DMS79 (cell line): ENCODE measurements around the gene SLC1A2.

ENCODE experiments used
- DNase-seq: peaks from one replicate; lab custom pipeline; 2025; lab: John Stamatoyannopoulos, UW

SLC1A2 gene

DNA sequence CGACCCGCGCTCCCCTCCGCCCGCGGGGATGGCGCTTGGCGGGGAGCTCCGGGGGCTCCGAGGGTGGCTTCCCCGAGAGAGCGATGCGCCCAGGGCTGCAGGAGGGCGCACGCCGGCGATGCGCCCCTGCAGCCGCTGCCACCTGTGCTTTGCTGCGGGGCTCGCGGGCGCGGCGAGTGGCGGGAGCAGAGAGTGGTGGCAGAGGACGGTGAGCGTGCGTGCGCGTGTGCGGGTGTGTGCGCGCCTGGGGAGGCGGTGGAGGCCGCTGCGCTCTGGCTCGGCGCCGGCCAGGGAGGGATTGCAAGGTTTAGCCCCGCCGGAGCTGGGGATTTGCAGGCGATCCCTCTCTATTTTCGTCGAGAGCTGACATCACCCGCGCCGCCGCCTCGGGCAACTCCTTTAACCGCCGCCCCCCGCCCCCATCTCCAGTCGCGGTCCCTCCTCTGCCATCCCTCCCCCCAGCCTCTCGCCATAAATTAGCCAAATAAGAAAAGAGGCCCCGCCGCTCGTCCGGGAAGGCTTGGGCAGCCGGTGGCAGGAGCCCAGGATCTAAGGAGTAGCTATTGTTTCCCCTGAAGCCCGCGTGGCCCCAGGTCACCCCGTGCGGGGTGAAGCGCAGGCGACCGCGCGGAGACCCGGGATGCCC is at the start of gene SLC1A2:
Gene SLC1A2, minus strand, starts transcription at position 375 of the 646 bp plus-strand sequence. CDS start 592 bp downstream, outside the sequence.
- DNase-seq: peak; percentile 31

DNA sequence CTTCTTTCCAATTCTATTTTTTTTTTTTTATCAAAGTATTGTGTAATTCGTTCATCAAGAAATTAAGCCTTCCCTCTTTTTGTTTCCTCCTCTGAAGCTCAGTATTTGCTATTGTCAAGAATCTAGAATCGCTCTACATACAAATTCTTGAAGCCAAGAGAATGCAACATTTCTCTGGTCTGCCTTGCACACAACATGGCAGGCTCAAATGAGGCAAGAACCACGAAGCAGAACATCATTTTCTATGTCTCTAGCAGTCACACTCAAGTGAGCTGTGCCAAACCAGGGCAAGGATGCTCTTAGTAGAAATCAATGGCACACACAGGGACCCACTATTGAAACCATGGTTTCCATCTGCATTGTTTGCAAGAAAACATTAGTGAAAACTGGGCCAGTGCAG is 46.7 kb upstream of the SLC1A2 start:
- DNase-seq: no peak

DNA sequence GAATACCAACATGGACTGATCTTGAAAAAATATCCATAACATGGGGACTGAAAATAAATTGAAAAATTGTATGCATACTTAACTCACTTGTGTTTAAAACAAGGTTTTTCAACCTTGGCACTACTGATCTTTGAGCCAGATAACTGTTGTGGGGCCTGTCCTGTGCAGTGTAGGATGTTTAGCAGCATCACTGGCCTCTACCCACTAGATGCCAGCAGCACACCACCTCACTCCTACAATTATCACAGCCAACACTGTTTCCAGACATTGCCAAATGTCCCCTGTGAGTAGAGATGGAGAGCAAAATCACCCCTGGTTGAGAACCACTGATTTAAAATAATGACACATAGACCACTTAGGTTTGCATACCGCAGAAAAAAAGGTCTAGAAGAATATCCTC is 45.0 kb upstream of the SLC1A2 start:
- no peak for DNase-seq

DNA sequence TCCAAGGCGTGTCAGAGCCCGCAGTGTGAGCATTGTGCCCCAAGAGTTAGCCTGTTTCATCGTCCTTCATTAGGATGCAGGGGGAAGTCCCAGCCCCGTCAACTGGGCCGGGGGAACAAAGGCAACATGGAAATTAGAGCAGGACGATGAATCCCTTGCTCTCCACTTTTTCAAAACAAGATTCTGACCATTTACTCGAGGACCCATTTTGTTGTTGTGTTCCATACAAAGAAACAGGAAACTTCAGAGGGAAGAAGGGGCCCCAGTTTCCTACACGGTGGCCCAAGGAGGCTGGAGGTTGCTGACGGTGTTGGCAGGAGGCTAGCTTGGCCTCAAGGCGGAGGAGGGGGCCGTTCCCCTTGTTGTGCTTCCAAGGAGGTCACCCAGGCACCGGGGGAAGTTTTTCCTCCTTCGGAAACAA is 44.0 kb upstream of the SLC1A2 start:
- no peak for DNase-seq

DNA sequence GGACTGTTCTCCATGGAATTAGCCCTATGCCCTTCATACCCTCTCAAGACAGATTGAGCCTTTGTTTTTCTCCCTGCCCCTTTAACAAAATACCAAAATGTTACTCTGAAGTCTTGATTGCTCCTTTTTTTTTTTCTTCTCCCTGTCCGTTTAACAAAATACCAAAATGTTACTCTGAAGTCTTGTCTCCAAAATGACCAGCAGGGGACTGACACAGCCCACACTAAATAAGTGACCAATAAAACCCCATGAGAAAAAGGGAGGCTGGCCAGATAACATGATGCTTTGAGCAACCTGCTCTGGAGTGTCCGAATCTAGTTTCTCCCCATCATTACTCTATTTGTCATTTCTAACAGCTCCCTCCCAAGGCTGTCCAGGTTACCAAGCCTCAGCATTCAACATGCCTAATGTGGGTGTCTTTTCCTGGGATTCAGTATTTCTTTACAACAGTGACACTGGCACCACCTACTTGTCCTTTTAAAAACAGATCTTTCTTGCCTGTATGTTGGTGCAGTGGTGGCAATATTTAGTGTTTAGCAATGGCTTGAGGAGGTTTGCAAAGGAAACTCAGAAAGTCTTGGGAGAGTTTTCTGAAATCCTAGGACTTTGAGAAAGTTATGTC is 42.7 kb upstream of the SLC1A2 start:
- DNase-seq: no peak

DNA sequence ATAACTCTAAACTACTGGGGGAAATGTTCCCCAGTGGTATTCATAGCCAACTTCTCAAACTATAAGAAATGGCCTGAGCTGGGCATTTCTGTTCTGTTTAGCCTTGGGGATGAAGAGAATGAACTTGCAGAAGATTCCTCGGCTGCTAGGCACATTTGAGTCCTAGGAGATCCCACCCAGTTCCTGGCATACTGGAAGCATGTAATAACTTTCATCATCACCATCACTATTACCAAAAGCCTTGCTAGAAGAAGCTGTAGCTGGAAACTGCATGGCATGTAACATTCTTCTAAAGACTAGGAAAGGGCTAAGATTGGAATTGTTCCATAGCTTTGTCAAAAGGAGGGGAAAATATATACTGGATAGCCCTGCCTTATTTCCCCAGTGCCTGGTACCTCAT is 40.1 kb upstream of the SLC1A2 start:
- DNase-seq: no peak

DNA sequence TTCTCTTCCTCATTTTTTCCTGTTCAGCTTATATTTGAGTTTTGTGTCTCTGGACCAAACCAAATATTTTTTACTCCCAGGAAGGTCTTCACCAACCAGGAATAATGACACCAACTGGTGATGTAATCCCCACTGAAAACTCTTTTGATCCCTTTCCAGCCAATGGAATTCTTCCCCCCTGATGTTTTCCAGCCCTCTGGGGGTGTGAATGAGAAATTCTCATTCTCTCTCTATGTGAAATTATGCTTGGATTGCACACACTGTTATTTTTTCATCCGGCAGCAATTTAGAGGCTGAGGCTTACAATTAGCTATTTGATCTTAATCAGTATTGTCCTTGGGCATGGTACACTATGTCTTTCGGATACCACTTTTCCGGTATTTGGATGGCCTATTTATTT is 39.5 kb upstream of the SLC1A2 start:
- no peak for DNase-seq

DNA sequence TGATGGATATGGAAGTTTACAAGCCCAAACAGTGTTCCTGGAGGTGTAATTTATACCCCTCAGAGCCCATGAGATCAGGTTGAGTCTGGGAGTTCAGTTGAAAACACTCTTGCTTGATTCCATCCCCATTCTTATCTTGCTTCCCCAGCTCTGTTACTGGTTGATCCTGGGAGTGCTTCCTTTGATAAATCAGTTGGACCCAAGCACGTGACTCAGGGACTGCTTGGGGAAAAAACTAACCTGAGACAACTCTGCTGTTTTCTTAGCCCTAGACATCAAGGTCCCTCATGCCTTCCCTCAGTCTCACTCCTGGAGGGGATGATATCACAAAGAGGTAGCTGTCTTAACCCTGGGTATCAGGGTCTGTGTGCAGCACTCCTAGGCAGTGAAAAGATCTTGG is 35.0 kb upstream of the SLC1A2 start:
- no peak for DNase-seq

DNA sequence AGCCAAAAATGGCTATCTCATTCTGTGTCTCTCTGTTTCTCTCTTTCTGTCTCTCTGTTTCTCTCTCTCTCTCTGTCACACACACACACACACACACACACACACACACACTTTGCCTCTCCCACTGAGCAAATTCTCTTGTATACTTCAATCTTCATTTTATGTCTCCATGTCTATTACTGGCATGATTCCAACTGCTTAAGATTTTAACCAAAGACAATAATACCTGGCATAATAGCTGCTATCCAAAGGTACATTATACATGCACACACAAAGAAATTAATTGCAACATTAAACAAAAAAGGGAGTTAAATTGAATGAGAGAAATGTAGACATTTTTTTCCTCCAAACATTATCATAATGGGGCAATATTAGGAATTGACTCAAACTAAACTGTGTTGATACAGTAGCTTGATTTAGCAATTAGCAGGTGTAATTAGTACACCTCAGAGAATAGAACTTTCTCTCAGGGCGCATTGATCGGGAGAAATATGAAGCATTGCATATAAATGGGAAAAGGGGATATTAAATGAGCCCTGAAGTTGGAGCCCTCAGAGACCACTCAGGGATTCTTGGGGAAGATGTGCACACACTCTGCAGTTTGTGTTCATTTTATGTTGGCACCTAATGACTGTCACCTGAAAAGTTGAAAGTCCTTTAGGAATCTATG is 17.4 kb upstream of the SLC1A2 start:
- DNase-seq: peak; percentile 30

DNA sequence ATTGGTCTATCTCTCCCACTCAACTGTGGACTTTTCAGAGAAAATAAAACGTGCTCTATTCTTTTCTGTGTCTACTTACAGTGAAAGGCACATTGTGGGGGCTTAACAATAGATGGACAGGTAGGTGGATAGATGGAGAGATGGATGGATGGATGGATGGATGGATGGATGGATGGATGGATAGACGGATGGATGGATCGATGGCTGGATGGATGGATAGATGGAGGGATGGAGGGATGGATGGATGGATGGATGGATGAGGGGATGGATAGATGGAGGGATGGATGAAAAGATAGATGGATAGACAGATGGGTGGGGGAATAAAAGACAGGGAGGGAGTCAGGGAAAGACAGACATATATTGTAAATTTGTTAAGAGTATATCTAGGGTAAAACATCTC is 14.2 kb upstream of the SLC1A2 start:
- DNase-seq: no peak

DNA sequence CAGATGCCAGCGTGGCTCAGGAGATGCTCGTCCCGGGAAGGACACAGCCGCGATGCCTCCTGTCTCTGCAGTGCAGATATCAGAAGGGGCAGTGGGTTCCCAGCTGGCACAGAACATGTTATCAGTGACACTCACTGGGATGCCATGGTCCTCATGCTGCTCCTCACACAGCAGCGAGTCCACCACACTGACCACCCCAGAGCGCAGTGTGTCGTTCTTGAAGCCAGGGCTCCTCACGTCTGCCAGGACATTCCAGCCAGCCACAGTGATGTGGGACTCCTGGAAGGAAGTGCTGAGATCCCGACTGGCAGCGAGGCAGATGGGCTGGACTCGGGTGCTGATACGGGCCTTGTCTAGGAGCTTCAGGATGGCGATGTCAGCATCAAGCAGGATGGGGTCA is 13.1 kb upstream of the SLC1A2 start:
- DNase-seq: no peak

DNA sequence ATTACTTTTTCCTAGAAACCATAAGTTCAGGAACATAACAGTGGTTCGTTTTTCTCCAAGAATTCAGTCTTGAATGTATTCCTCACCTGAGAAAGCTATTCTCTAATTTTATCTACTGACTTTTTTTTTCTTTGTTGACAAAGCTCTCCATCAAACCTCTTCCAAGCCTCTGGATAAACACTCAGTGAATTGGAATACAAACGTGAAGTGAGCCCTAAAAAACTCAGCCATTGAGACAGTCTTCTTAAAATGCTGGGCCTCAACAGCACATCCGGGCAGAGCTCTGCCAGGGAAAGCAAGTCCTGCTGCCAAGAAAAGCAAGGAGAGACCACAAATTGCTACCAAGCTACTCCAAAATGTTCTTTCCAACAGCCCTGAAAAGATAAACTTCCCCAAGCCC is 7.7 kb upstream of the SLC1A2 start:
- peak; percentile 91 for DNase-seq

DNA sequence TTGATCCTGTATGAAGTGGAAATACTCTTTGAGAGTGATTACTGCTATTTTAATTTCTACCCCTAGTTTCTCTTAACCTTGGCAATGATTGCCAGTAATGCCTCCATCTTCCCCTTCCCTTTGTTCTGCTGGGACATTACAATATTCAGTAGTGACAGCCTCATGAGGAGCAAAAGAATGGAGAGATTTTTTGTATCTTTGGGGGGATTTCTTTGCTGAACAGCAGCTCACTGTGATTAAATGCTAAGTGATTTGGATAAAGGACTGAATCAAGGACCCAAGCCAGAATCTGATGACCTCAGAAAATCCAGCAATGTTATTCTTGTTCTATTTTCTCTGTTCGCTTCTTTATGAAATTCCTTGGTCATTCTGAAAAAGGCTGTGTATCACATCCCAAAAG is 7.0 kb upstream of the SLC1A2 start:
- no peak for DNase-seq

DNA sequence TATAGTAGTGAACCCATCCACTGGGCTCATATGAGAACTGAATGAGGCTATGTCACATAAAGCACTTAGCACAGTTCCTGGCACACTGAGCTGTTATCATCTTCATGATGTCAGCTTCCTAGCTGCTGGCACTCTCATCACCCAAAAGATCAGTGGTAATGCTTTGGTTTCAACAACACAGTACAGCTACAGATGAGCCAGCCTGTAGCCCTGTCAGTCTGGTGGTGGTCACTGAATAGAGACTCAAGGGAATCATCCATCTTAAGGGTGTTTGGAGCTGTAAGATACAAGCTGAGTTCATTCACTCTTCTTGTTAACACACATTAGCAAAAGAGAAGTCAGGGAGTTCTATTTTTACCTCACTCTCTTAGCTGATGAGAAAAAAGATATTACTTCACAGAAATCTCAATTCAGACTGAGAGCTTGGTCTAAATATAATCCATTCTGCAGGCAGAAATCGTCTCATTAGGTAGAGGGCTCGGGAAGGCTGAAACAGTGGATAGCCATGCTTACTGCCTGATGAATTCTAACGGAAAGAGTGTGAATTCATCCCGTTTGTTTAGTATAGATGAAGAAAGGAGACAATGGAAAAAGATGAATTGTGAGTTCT is 6.3 kb upstream of the SLC1A2 start:
- DNase-seq: no peak

DNA sequence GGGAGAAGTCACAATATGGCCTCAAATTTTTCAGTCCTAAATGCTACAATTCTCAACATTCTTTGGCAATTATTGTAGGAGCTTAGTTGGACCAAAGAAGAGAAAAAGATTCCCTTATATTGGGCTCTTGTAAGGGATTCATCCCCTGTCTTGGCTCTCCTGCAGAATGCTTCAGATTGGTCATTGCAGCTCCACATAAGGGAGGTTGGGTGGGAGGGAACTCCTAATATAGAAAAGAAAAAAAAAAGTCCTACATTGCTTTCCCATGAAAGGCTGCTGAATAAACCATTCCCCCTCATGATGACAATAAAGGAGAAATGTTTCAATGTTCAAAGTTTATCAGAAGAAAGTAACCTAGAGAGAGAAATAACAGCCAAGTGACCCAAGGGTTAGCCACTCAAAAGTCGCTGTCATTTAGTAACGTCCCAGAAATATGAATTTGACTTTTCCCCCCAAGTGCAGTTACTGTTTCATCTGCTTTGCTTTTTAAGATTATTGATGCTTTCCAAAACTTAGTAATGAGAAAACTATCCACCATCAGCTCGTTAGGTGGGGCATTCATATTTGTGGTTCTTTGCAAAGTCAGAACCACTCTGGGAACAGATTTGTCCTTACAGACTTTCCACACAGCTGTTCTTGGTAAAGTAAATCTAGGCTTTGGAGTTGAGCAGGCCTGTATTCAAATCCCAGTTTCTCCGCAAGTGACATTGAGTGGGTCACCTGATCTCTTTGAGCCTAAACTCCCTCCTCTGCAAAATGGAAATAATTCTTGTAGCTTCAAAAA is 5.0 kb upstream of the SLC1A2 start:
- no peak for DNase-seq

DNA sequence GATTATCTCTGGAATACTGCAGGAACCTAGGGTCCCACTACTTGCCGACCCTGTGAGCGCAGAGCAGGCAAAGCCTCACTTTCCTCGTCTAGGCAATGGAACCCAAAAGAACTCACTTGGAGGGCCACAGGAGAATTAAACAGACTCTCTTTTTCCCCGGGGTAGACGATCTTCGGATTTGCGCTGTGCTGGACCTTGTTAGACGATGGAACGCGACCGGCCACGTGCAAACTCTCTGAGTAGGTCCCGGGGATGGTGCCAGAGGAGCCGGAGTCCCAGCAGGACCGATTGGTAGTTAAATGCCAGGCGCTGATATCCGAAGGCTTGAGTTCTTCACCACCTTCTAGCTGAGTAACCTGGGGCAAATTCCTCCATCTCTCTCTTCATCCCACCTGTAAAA is 1.0 kb upstream of the SLC1A2 start:
- no peak for DNase-seq

DNA sequence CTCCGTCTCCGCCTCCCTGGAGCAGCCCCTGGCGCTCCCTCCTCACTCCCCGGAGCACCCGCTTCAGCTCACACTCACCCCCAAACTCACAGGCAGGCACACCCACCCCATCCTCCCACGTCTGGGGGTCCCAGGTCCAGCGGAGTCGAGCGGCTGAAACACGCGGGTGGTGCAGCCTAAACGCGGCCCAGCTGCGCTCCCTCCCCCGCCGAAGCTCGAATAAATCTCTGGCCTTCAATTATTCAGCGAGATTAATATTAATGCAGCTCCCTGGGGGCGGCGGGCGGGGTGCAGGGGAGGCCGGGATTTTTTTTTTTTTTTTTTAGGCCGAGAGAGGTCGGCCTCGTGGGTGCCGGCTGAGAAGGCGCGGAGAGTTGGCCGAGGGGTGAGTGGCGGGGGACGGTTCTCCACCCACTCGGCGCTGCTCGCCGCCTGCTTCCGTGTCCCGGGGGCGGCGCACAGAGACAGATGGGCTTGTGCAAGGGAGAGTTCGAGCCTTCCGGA is 524 bp upstream of the SLC1A2 start:
- no peak for DNase-seq

DNA sequence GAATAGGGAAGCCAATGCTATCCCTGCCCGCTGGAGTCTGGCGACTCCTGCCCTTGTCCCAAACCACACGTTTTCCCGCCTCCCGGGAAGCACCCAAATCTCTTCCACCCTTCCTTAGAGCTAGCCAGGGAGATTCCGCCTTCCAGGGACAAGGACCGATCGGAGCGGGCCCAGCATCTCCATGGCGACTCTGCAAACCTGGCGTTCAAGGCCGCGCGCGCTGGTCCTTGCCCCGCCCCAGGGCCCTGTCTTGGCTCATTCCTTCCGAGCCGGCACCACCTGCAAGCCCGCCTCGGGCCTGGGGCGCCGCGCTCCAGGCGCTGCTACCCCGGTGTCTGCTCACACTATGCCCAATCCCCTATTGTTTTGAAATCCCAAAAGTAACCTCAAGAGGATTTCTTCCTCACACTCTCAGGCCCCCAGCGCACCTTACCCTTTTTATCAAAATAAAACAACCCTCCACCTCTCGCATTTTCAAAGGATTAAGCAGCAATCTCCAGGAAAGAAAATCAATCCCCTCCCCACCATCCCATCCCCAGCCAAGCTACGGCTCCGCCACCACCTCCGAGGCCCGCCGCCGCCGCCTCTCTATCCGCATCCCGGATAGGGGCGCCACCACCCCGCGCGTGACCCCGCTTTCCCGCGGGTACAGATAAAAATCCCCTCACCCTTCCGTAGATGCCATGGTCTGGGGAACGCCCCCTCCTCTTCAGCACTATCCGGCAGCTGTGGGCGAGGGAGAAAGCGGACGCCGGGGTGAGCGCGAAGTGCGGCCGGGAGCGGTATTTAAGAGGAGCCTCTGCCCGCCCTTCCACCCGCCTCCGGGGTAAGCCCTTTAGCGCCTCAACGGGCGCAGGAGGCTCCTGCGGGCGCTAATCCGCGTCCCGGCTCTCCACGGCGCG is 825 bp downstream of the SLC1A2 start:
- DNase-seq: no peak

DNA sequence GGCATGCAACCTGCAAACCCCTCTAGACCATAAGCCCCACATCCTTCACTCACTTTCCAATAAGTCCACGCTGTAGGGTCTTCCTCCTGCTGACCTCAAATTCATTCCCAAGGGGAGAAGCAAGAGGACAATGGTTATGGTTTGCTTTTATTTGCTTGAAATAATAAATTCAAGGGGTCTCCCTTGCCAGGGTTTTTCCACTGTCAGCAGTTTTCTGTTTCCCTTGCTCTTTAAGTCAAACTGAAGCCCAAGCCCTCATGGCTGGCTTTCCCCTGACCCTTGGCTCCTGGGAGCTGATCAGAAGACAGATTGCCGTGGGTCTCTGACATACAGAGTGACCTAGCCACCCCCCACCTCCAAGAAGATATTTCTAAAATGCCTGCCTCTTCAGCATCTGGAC is 3.9 kb downstream of the SLC1A2 start:
- DNase-seq: no peak

DNA sequence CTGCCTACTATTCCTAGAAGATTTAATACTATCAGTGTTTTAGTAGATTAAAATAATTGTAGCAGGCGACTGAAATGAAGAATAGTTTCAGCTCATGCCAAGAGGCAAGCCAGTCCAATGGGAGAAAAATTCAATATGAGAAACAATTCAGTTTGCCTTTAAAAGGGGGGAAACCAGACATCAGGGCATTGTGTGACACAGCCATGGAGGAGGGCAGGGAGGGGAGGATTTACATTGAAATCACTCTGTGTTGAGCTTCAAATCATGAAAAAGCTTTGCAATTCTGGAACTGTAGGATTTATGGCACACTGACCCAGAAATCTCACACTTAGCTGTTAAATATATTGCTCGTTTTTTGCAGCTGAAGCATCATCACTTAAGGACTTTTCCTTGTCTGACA is 4.6 kb downstream of the SLC1A2 start:
- DNase-seq: no peak

DNA sequence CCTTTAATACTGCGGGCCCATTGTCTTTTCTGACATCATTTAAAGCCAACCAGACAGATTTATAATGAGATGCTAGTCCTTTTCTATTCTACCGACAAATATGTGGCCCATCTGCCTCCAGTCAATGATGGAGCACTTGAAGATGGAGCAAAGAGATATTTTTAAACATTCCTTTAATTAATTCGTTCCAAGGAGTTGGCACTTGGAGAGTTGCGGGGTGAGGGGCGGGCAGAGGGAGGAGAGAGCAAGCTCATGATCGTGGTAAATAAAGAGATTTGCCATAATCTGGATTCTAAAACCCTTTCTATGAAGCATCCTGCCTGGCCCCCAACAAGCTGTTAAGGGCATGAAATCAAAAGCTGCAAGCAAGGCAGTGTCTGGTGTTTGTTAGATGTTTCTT is 5.0 kb downstream of the SLC1A2 start:
- DNase-seq: no peak
